ENCODE measurements around the gene CEP350.

The CEP350 gene

DNA sequence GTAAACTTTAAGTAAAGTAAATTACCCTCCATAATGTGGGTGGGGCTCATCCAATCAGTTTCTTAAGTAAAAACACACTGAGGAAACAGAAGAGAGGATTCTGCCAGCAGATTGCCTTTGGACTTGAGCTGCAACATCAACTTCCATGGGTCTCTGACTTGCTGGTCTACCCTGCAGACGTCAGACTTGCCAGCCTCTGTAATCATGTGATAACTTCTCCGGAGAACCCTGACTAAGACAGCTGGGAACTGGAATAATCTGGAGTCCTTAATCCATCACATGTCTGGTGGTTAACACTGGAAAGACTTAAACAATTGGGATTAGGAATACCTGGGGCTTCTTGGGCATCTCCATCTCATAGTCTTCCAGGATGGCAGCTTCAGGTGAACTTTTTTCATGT, 13.2 kb upstream of the CEP350 start:
- no peak for TF ChIP-seq CTCF (IDR thresholded peaks at IDR 0.05; ENCODE audit: borderline replicate concordance, control extremely low read depth, extremely low read depth, insufficient read depth, missing control alignments)
- in situ Hi-C loops (cut with MboI; ENCODE audit: low sequenced_read_pairs, unreplicated experiment) = no loop called here
- no peak for DNase-seq (ENCODE audit: low spot score)

GRCh38 chr1:179950651-179951050, 4.0 kb upstream of the CEP350 start:
- DNase-seq (ENCODE audit: low spot score) = no peak
- in situ Hi-C loops (cut with MboI; ENCODE audit: low sequenced_read_pairs, unreplicated experiment) = no loop called here
- no peak for TF ChIP-seq CTCF (IDR thresholded peaks at IDR 0.05; ENCODE audit: borderline replicate concordance, control extremely low read depth, extremely low read depth, insufficient read depth, missing control alignments)

- TF ChIP-seq CTCF (IDR thresholded peaks at IDR 0.05; ENCODE audit: borderline replicate concordance, control extremely low read depth, extremely low read depth, insufficient read depth, missing control alignments) = no peak
- in situ Hi-C loops (cut with MboI; ENCODE audit: low sequenced_read_pairs, unreplicated experiment) = no loop called here
- DNase-seq (ENCODE audit: low spot score) = no peak
Observed at GRCh38 chr1:179951383-179952144, 3.0 kb upstream of the CEP350 start.

- in situ Hi-C loops (cut with MboI; ENCODE audit: low sequenced_read_pairs, unreplicated experiment) = no loop called here
- DNase-seq (ENCODE audit: low spot score) = no peak
- no peak for TF ChIP-seq CTCF (IDR thresholded peaks at IDR 0.05; ENCODE audit: borderline replicate concordance, control extremely low read depth, extremely low read depth, insufficient read depth, missing control alignments)
Observed at GRCh38 chr1:179952186-179952585, 2.4 kb upstream of the CEP350 start.

DNA sequence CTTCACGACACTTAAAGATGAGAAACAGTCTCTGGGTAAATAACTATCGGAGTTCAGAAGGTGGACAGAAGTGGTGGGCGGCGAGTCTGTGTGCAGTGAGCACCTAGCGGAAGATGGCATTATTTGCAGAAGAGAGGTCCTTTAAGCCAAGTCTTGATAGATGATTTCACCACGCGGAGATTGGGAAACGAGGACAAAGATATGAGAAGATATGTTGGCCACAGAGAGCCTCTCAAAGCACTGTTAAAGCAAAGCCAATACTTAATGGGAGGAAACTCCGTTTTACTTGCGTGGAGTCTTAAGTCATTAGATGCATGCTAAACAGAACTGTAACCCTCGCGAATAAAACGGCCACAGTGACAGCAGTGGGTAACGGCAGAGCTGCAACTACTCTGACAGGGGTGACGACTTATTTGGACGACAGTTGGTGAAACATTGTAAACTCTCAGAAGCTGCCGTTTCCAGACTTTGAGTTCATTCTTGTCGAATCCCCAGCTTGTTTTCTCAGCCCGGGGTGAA, 577 bp upstream of the CEP350 start:
- in situ Hi-C loops (cut with MboI; ENCODE audit: low sequenced_read_pairs, unreplicated experiment) = no loop called here
- no peak for TF ChIP-seq CTCF (IDR thresholded peaks at IDR 0.05; ENCODE audit: borderline replicate concordance, control extremely low read depth, extremely low read depth, insufficient read depth, missing control alignments)
- DNase-seq (ENCODE audit: low spot score) = peak; percentile 35

GRCh38 chr1:179955287-179955680, 674 bp downstream of the CEP350 start:
- TF ChIP-seq CTCF (IDR thresholded peaks at IDR 0.05; ENCODE audit: borderline replicate concordance, control extremely low read depth, extremely low read depth, insufficient read depth, missing control alignments) = no peak
- no peak for DNase-seq (ENCODE audit: low spot score)

More at GRCh38 chr1:179955287-179955680, 674 bp downstream of the CEP350 start:
- in situ Hi-C loops (cut with MboI; ENCODE audit: low sequenced_read_pairs, unreplicated experiment) = no loop called here
